ENCODE data around the gene EXOC8. TPM values are rescaled to one million over a fixed set of nuclear protein-coding genes. Genes with fewer than 3 reads are reported as not detected.

Gene EXOC8
- total and polyA plus RNA-seq, 9 of the 15 experiments (the other 6 are each of a cell fraction or from before 2014, with no cell fraction given), result 2.1 to 13.6 (median 7.2) TPM

DNA sequence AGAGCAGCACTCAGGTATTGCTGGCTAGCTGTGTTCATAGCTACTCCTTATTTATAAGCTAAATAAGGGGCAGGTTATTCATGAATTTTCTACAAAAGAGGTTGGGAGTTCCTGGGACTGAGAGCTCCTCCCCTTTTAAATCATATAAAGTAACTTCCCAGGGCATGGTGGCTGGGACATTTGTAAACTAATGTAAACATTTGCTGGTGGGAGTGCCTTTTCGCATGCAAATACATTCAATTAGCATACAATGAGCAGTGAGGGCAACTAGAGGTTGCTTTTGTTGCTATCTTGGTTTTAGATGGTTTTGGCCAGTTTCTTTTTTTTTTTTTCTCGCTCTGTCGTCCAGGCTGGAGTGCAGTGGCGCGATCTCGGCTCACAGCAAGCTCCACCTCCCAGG, 53.2 kb downstream of the EXOC8 start (continued):
- TF ChIP-seq, protein P1, sequence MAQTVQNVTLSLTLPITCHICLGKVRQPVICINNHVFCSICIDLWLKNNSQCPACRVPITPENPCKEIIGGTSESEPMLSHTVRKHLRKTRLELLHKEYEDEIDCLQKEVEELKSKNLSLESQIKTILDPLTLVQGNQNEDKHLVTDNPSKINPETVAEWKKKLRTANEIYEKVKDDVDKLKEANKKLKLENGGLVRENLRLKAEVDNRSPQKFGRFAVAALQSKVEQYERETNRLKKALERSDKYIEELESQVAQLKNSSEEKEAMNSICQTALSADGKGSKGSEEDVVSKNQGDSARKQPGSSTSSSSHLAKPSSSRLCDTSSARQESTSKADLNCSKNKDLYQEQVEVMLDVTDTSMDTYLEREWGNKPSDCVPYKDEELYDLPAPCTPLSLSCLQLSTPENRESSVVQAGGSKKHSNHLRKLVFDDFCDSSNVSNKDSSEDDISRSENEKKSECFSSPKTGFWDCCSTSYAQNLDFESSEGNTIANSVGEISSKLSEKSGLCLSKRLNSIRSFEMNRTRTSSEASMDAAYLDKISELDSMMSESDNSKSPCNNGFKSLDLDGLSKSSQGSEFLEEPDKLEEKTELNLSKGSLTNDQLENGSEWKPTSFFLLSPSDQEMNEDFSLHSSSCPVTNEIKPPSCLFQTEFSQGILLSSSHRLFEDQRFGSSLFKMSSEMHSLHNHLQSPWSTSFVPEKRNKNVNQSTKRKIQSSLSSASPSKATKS (CRISPR knock-in tag; IDR thresholded peaks at IDR 0.05), result no peak
- TF ChIP-seq GATAD2B (IDR thresholded peaks at IDR 0.05; ENCODE audit: borderline replicate concordance), result no peak
- TF ChIP-seq ZNF766 (CRISPR knock-in tag; conservative IDR thresholded peaks at IDR 0.05), result no peak

Other genes starting within 250 kb of the EXOC8 start
- gene TRIM67, start 175.8 kb downstream of the EXOC8 start, total RNA-seq (2014; rRNA removed), result 0.24 and 0.59 TPM in 2 replicates
- 0.11 and 0.13 TPM in 2 replicates for gene TRIM67, start 175.8 kb downstream of the EXOC8 start, total RNA-seq (2014; rRNA removed; fragmentation: Illumina TruSeq; extraction: Trizol)
- gene TRIM67, start 175.8 kb downstream of the EXOC8 start, total RNA-seq (2015; rRNA removed; fragmentation: Illumina TruSeq; extraction: Trizol), result 0.33 and 0.34 TPM in 2 replicates
- 0.36 and 0.60 TPM in 2 replicates for gene TRIM67, start 175.8 kb downstream of the EXOC8 start, total RNA-seq (2021)
- 0.01 and 0.06 TPM in 2 replicates for gene TRIM67, start 175.8 kb downstream of the EXOC8 start, polyA plus RNA-seq (2011; rRNA removed)
- 0.25 and 0.31 TPM in 2 replicates for gene TRIM67, start 175.8 kb downstream of the EXOC8 start, polyA plus RNA-seq (2014; fragmentation: Illumina TruSeq; extraction: Trizol)
- under 1 TPM; 0.04 TPM for gene TRIM67, start 175.8 kb downstream of the EXOC8 start, polyA plus RNA-seq (2014; fragmentation: Nextera tagmentation; extraction: Ambion mirVana)
- gene TRIM67, start 175.8 kb downstream of the EXOC8 start, polyA plus RNA-seq (2014; rRNA removed), result 0.22 and 0.60 TPM in 2 replicates
- 42.5 and 60.1 TPM in 2 replicates for gene GNPAT, start 96.6 kb downstream of the EXOC8 start, total RNA-seq (2014; rRNA removed)
- gene GNPAT, start 96.6 kb downstream of the EXOC8 start, total RNA-seq (2014; rRNA removed; fragmentation: Illumina TruSeq; extraction: Trizol), result 67.4 and 75.8 TPM in 2 replicates
- gene GNPAT, start 96.6 kb downstream of the EXOC8 start, total RNA-seq (2015; rRNA removed; fragmentation: Illumina TruSeq; extraction: Trizol), result 61.9 and 68.8 TPM in 2 replicates
- 50.7 and 53.8 TPM in 2 replicates for gene GNPAT, start 96.6 kb downstream of the EXOC8 start, total RNA-seq (2021)
- 55.0 and 67.5 TPM in 2 replicates for gene GNPAT, start 96.6 kb downstream of the EXOC8 start, polyA plus RNA-seq (2011; rRNA removed)
- 50.9 and 58.5 TPM in 2 replicates for gene GNPAT, start 96.6 kb downstream of the EXOC8 start, polyA plus RNA-seq (2014; fragmentation: Illumina TruSeq; extraction: Trizol)
- 10 to 100 TPM; 32.1 to 49.8 TPM for gene GNPAT, start 96.6 kb downstream of the EXOC8 start, polyA plus RNA-seq (2014; fragmentation: Nextera tagmentation; extraction: Ambion mirVana)
- 49.9 and 51.1 TPM in 2 replicates for gene GNPAT, start 96.6 kb downstream of the EXOC8 start, polyA plus RNA-seq (2014; rRNA removed)
- 28.6 and 32.5 TPM in 2 replicates for gene SPRTN, start 441 bp upstream of the EXOC8 start, total RNA-seq (2014; rRNA removed)
- gene SPRTN, start 441 bp upstream of the EXOC8 start, total RNA-seq (2014; rRNA removed; fragmentation: Illumina TruSeq; extraction: Trizol), result 21.7 and 23.8 TPM in 2 replicates
- gene SPRTN, start 441 bp upstream of the EXOC8 start, total RNA-seq (2015; rRNA removed; fragmentation: Illumina TruSeq; extraction: Trizol), result 28.2 and 31.7 TPM in 2 replicates
- gene SPRTN, start 441 bp upstream of the EXOC8 start, total RNA-seq (2021), result 21.2 and 23.3 TPM in 2 replicates
- 11.0 and 16.9 TPM in 2 replicates for gene SPRTN, start 441 bp upstream of the EXOC8 start, polyA plus RNA-seq (2011; rRNA removed)
- 17.2 and 22.4 TPM in 2 replicates for gene SPRTN, start 441 bp upstream of the EXOC8 start, polyA plus RNA-seq (2014; fragmentation: Illumina TruSeq; extraction: Trizol)
- 10 to 100 TPM in 1 of 2 experiments, 1 to 10 TPM in 1; 8.1 to 10.1 TPM for gene SPRTN, start 441 bp upstream of the EXOC8 start, polyA plus RNA-seq (2014; fragmentation: Nextera tagmentation; extraction: Ambion mirVana)
- 20.0 and 21.7 TPM in 2 replicates for gene SPRTN, start 441 bp upstream of the EXOC8 start, polyA plus RNA-seq (2014; rRNA removed)
- gene EGLN1, start 84.4 kb upstream of the EXOC8 start, total RNA-seq (2014; rRNA removed), result 18.4 TPM in 2 replicates
- gene EGLN1, start 84.4 kb upstream of the EXOC8 start, total RNA-seq (2014; rRNA removed; fragmentation: Illumina TruSeq; extraction: Trizol), result 30.7 and 31.8 TPM in 2 replicates
- gene EGLN1, start 84.4 kb upstream of the EXOC8 start, total RNA-seq (2015; rRNA removed; fragmentation: Illumina TruSeq; extraction: Trizol), result 31.4 and 32.9 TPM in 2 replicates
- 24.6 and 25.0 TPM in 2 replicates for gene EGLN1, start 84.4 kb upstream of the EXOC8 start, total RNA-seq (2021)
- gene EGLN1, start 84.4 kb upstream of the EXOC8 start, polyA plus RNA-seq (2011; rRNA removed), result 38.2 and 54.3 TPM in 2 replicates
- gene EGLN1, start 84.4 kb upstream of the EXOC8 start, polyA plus RNA-seq (2014; fragmentation: Illumina TruSeq; extraction: Trizol), result 27.1 and 29.3 TPM in 2 replicates
- 1 to 10 TPM; 5.2 to 5.6 TPM for gene EGLN1, start 84.4 kb upstream of the EXOC8 start, polyA plus RNA-seq (2014; fragmentation: Nextera tagmentation; extraction: Ambion mirVana)
- 14.1 and 17.2 TPM in 2 replicates for gene EGLN1, start 84.4 kb upstream of the EXOC8 start, polyA plus RNA-seq (2014; rRNA removed)
- 31.3 and 33.8 TPM in 2 replicates for gene TSNAX, start 190.8 kb upstream of the EXOC8 start, total RNA-seq (2014; rRNA removed)
- 102 and 117 TPM in 2 replicates for gene TSNAX, start 190.8 kb upstream of the EXOC8 start, total RNA-seq (2014; rRNA removed; fragmentation: Illumina TruSeq; extraction: Trizol)
- 67.8 and 73.0 TPM in 2 replicates for gene TSNAX, start 190.8 kb upstream of the EXOC8 start, total RNA-seq (2015; rRNA removed; fragmentation: Illumina TruSeq; extraction: Trizol)
- 51.7 and 54.3 TPM in 2 replicates for gene TSNAX, start 190.8 kb upstream of the EXOC8 start, total RNA-seq (2021)
- 46.1 and 61.2 TPM in 2 replicates for gene TSNAX, start 190.8 kb upstream of the EXOC8 start, polyA plus RNA-seq (2011; rRNA removed)
- 54.4 and 57.9 TPM in 2 replicates for gene TSNAX, start 190.8 kb upstream of the EXOC8 start, polyA plus RNA-seq (2014; fragmentation: Illumina TruSeq; extraction: Trizol)
- gene TSNAX, start 190.8 kb upstream of the EXOC8 start, polyA plus RNA-seq (2014; fragmentation: Nextera tagmentation; extraction: Ambion mirVana), result 10 to 100 TPM; 77.3 to 82.4 TPM
- 40.9 and 48.5 TPM in 2 replicates for gene TSNAX, start 190.8 kb upstream of the EXOC8 start, polyA plus RNA-seq (2014; rRNA removed)